A549 (cell line): ENCODE measurements around the gene SLC15A3. TPM values are rescaled to one million over a fixed set of nuclear protein-coding genes. Genes with fewer than 3 reads are reported as not detected.

ENCODE experiments used
- ATAC-seq, 2 experiments: fragments of 200-7000 bp in 1 of 2; fragments of >200 bp in 1 of 2; cut with Nextera tagmentation in 1 of 2; cut with Tn5 transposase in 1 of 2; 3 replicates each; pipeline versions ENCODE4 v1.8.0 to v1.9.1; 2018 to 2020; ENCODE audit warnings: mild to moderate bottlenecking in 1 of 2, moderate library complexity in 1 of 2
- CTCF ChIA-PET: fragments of 300-600 bp; sonication (Branson Sonifier 250); formaldehyde crosslinking; extraction: SDS; loops from one replicate; lab custom pipeline; 2021; ENCODE audit warnings: antibody characterized with exemption, inconsistent platforms; lab: Yijun Ruan, JAX
- POLR2A ChIA-PET: fragments of 350-600 bp; formaldehyde crosslinking; extraction: SDS; loops from one replicate; lab custom pipeline; 2021; ENCODE audit warnings: antibody characterized with exemption, inconsistent platforms; lab: Yijun Ruan, JAX
- DNase-seq, 2 experiments: peaks; one replicate each; pipeline versions ENCODE4 v3.0.0 to v3.0.0-alpha.2; 2011 to 2016; ENCODE audit warnings: low read depth in 1 of 2, low spot score in 1 of 2
- FAIRE-seq: peaks from 2 replicates; lab custom pipeline; 2011; peaks lifted over from hg19 to GRCh38; lab: Jason Lieb, UNC
- H3K27ac ChIP-seq, 2 experiments: fragments of >200 bp; sonication (Bioruptor Twin); formaldehyde crosslinking; 3 replicates each; pipeline ENCODE4 v1.5.1; 2016 to 2017
- H3K4me1 ChIP-seq: fragments of >200 bp; sonication (Bioruptor Twin); formaldehyde crosslinking; 3 replicates; pipeline ENCODE4 v1.6.1; 2016
- H3K4me2 ChIP-seq: fragments of >200 bp; sonication (Bioruptor Twin); formaldehyde crosslinking; 3 replicates; pipeline ENCODE4 v1.6.1; 2016
- H3K4me3 ChIP-seq: fragments of >200 bp; sonication (Bioruptor Twin); formaldehyde crosslinking; 3 replicates; pipeline ENCODE4 v1.5.1; 2016
- H3K9me3 ChIP-seq: fragments of >200 bp; sonication (Bioruptor Twin); formaldehyde crosslinking; 3 replicates; pipeline ENCODE4 v1.6.1; 2016
- CEBPB ChIP-seq, 2 experiments: fragments of >200 bp in 1 of 2; sonication (Bioruptor Twin) in 1 of 2; formaldehyde crosslinking in 1 of 2; IDR thresholded peaks; 2 replicates each; pipeline ENCODE4 v1.6.1; 2012 to 2016
- CHD2 ChIP-seq: fragments of 150-350 bp; IDR thresholded peaks from 2 replicates; pipeline ENCODE4 v1.6.1; 2014; ENCODE audit warnings: low read length; ENCODE audit not compliant: partially characterized antibody
- EHF ChIP-seq: fragments of 250-450 bp; sonication (Bioruptor Pico); IDR thresholded peaks from 2 replicates; pipeline ENCODE4 v1.5.0; 2020; ENCODE audit warnings: mild to moderate bottlenecking
- FOSB ChIP-seq: fragments of 250-450 bp; sonication (Bioruptor Pico); IDR thresholded peaks from 2 replicates; pipeline ENCODE4 v1.5.0; 2020; ENCODE audit warnings: mild to moderate bottlenecking, moderate library complexity
- HDAC2 ChIP-seq: fragments of 200-600 bp; sonication (generic); IDR thresholded peaks from 2 replicates; pipeline ENCODE4 v1.6.1; 2016
- JUNB ChIP-seq: fragments of >200 bp; sonication (Bioruptor Twin); formaldehyde crosslinking; IDR thresholded peaks from 2 replicates; pipeline ENCODE4 v1.6.1; 2016
- MAFK ChIP-seq: fragments of 450-650 bp; IDR thresholded peaks from 2 replicates; pipeline ENCODE4 v1.6.1; 2014; ENCODE audit not compliant: partially characterized antibody
- MAZ ChIP-seq: fragments of 150-350 bp; IDR thresholded peaks from 2 replicates; pipeline ENCODE4 v1.6.1; 2014; ENCODE audit warnings: antibody characterized with exemption, low read depth, low read length, borderline replicate concordance
- NFE2L2 ChIP-seq: fragments of 150-350 bp; conservative IDR thresholded peaks from 2 replicates; pipeline ENCODE4 v1.6.1; 2014; ENCODE audit warnings: low read length
- NPAS2 ChIP-seq: fragments of 250-450 bp; sonication (Bioruptor Pico); IDR thresholded peaks from 2 replicates; pipeline ENCODE4 v1.8.0; 2022; ENCODE audit warnings: mild to moderate bottlenecking, moderate library complexity, borderline replicate concordance
- NR3C1 ChIP-seq: fragments of >200 bp; sonication (Bioruptor Twin); formaldehyde crosslinking; IDR thresholded peaks from 3 replicates; pipeline ENCODE4 v1.6.1; 2017
- POLR2AphosphoS2 ChIP-seq: conservative IDR thresholded peaks from 2 replicates; pipeline ENCODE4 v1.6.1; 2012; ENCODE audit warnings: low read length, improper control_type of control experiment, inconsistent platforms
- RCOR1 ChIP-seq: fragments of 150-350 bp; IDR thresholded peaks from 2 replicates; pipeline ENCODE4 v1.6.1; 2014; ENCODE audit warnings: antibody characterized with exemption, low read length, low read depth
- SMC3 ChIP-seq: fragments of >200 bp; sonication (Bioruptor Twin); formaldehyde crosslinking; IDR thresholded peaks from 3 replicates; pipeline ENCODE4 v1.6.1; 2018; ENCODE audit warnings: inconsistent platforms
- SREBF2 ChIP-seq: fragments of 450-650 bp; IDR thresholded peaks from 2 replicates; pipeline ENCODE4 v1.6.1; 2014; ENCODE audit warnings: mild to moderate bottlenecking, moderate library complexity
- TFCP2L1 ChIP-seq: fragments of 250-450 bp; sonication (Bioruptor Pico); IDR thresholded peaks from 2 replicates; pipeline ENCODE4 v1.5.0; 2021; ENCODE audit warnings: mild to moderate bottlenecking
- ZNF302 ChIP-seq: fragments of 250-450 bp; sonication (Bioruptor Pico); IDR thresholded peaks from 2 replicates; pipeline ENCODE4 v1.9.0; 2021; ENCODE audit warnings: inconsistent platforms, mild to moderate bottlenecking, moderate library complexity
- WGBS: methylation state at CpG from one replicate; pipeline ENCODE4 v1.1.6; 2017; ENCODE audit errors: missing lambda C conversion rate; 5-methylcytosine and 5-hydroxymethylcytosine counted together
- polyA plus RNA-seq, 4 experiments: library from polyadenylated mRNA; depleted of rRNA in 3 of 4; stranded (reverse); fragments of >200 nt; fragmentation: RNase III in 1 of 4; extraction: RNeasy Plus Mini Kit Qiagen cat#74134 plus additional on column Dnase treatment in 1 of 4; gene quantifications; 2 replicates in 3 of 4; 3 replicates in 1 of 4; pipeline ENCODE4 v1.2.3, GENCODE V29; 2011 to 2017
- TF ChIP-seq, protein P1 (sequence below): fragments of 450-650 bp; IDR thresholded peaks from 2 replicates; pipeline ENCODE4 v1.6.1; 2014; ENCODE audit warnings: antibody characterized with exemption
- TF ChIP-seq, protein P2 (sequence below): fragments of >200 bp; sonication (Bioruptor Twin); formaldehyde crosslinking; IDR thresholded peaks from 2 replicates; pipeline ENCODE4 v1.6.1; 2016
- TF ChIP-seq, protein P3 (sequence below): IDR thresholded peaks from 2 replicates; pipeline ENCODE4 v1.6.1; 2012; ENCODE audit warnings: low read depth, borderline replicate concordance
- TF ChIP-seq, protein P4 (sequence below): IDR thresholded peaks from 2 replicates; pipeline ENCODE4 v1.6.1; 2012
- TF ChIP-seq, protein P5 (sequence below): fragments of 150-350 bp; IDR thresholded peaks from 2 replicates; pipeline ENCODE4 v1.6.1; 2014; ENCODE audit warnings: low read depth, mild to moderate bottlenecking, low read length
- TF ChIP-seq, protein P6 (sequence below): fragments of 250-450 bp; sonication (Bioruptor Pico); IDR thresholded peaks from 2 replicates; pipeline ENCODE4 v1.5.0; 2021; ENCODE audit warnings: mild to moderate bottlenecking, moderate library complexity, borderline replicate concordance

The SLC15A3 gene
- polyA plus RNA-seq, 2 of the 4 experiments (the other 2 are of a cell fraction), result not detected

DNA sequence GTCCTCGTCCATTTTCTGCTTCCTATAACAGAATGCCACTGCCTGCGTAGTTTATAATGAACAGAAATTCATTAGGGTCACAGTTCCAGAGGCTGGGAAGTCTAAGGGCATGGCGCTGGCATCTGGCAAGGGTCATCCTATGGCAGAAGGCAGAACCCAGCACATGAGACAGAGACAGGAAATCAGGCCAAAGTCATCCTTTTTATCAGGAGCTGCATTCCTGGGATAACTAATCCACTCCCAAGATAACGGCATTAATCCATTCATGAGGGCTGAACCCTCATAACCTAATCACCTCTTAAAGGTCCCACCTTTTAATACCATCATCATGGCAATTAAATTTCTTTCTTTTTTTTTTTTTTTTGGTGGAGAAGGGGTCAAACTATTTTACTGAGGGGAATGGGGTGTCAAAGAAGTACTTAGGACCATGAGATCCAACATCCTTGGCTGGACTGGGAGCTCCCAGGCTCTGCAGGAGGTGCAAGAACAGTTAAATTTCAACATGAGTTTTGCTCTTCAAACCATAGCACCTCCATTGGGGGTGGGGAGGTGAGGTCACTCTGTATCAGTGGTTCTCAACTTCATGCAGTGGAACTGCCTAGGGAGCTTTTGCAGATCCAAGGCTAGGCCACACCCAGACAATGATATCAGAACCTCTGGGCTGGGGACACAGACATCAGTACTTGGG lies 33.6 kb downstream of the SLC15A3 start:
- FAIRE-seq, result no peak
- Histone ChIP-seq H3K4me2 (peak overlapping the region; percentile 13), H3K4me1 (peaks cover 24% of the 10 kb centered on the region)

DNA sequence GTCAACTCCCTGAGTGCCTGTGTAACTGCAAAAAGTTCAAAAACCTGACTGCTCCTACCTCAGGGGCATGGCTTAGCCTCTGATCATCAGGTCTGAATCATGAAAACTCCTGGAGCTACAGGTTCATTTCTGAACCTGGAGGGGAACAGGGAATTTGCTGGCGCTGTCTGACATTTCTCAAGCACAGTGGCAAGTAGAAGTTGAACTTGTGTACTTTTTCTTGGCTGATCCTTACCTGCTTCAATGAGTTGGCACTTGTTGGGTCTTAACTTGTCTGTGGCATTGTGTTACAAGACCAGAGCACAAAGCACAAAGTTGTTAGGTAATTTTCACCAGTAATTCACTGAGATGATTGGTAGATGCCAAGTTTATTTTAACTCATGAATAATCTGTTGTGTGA lies 34.7 kb downstream of the SLC15A3 start:
- CTCF ChIA-PET, result no interaction called here
- no peak overlapping the region for H3K4me2 ChIP-seq
- WGBS, result 91% methylated on average over 1 of the region's 1 CpG
- TF ChIP-seq FOSB (CRISPR knock-in tag) (no peak), JUNB (no peak), HDAC2 (no peak), EHF (CRISPR knock-in tag) (no peak), MAZ (no peak), CEBPB (IDR thresholded peaks at IDR 0.05) (no peak), NPAS2 (CRISPR knock-in tag) (no peak), RCOR1 (no peak), NFE2L2 (no peak), TFCP2L1 (CRISPR knock-in tag) (no peak), SMC3 (no peak)
- TF ChIP-seq, protein P1, sequence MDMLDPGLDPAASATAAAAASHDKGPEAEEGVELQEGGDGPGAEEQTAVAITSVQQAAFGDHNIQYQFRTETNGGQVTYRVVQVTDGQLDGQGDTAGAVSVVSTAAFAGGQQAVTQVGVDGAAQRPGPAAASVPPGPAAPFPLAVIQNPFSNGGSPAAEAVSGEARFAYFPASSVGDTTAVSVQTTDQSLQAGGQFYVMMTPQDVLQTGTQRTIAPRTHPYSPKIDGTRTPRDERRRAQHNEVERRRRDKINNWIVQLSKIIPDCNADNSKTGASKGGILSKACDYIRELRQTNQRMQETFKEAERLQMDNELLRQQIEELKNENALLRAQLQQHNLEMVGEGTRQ, result no peak
- TF ChIP-seq, protein P2, sequence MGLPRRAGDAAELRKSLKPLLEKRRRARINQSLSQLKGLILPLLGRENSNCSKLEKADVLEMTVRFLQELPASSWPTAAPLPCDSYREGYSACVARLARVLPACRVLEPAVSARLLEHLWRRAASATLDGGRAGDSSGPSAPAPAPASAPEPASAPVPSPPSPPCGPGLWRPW, result no peak
- TF ChIP-seq, protein P3, sequence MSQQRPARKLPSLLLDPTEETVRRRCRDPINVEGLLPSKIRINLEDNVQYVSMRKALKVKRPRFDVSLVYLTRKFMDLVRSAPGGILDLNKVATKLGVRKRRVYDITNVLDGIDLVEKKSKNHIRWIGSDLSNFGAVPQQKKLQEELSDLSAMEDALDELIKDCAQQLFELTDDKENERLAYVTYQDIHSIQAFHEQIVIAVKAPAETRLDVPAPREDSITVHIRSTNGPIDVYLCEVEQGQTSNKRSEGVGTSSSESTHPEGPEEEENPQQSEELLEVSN, result no peak
- TF ChIP-seq, protein P4, sequence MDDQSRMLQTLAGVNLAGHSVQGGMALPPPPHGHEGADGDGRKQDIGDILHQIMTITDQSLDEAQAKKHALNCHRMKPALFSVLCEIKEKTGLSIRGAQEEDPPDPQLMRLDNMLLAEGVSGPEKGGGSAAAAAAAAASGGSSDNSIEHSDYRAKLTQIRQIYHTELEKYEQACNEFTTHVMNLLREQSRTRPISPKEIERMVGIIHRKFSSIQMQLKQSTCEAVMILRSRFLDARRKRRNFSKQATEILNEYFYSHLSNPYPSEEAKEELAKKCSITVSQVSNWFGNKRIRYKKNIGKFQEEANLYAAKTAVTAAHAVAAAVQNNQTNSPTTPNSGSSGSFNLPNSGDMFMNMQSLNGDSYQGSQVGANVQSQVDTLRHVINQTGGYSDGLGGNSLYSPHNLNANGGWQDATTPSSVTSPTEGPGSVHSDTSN, result no peak
- TF ChIP-seq, protein P5, sequence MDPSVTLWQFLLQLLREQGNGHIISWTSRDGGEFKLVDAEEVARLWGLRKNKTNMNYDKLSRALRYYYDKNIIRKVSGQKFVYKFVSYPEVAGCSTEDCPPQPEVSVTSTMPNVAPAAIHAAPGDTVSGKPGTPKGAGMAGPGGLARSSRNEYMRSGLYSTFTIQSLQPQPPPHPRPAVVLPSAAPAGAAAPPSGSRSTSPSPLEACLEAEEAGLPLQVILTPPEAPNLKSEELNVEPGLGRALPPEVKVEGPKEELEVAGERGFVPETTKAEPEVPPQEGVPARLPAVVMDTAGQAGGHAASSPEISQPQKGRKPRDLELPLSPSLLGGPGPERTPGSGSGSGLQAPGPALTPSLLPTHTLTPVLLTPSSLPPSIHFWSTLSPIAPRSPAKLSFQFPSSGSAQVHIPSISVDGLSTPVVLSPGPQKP, result no peak
- no peaks in the 10 kb centered on the region for H3K9me3 ChIP-seq
- DNase-seq (no peak), ATAC-seq (no peak), FAIRE-seq (no peak)
- H3K4me3 ChIP-seq, result no peak overlapping the region
- H3K4me1 ChIP-seq, result peaks cover 24% of the 10 kb centered on the region
- H3K27ac ChIP-seq, result no peak overlapping the region
- POLR2A ChIA-PET, result no interaction called here

More for the DNA sequence above, 33.6 kb downstream of the SLC15A3 start:
- Histone ChIP-seq H3K9me3 (no peaks in the 10 kb centered on the region), H3K27ac (no peak overlapping the region), H3K4me3 (no peak overlapping the region)
- CTCF ChIA-PET, result interaction anchor here (0.7 to 1.4 kb wide), 4 partner anchors 9 to 250 kb away, joined by 3 to 7 read pairs (median 4); no protein-coding TSS in a partner anchor
- ATAC-seq (no peak), DNase-seq (no peak)
- POLR2A ChIA-PET, result no interaction called here
- no peak for TF ChIP-seq CHD2
- no peak for TF ChIP-seq ZNF302
- no peak for TF ChIP-seq MAFK
- TF ChIP-seq, protein P4, result no peak
- TF ChIP-seq, protein P6, sequence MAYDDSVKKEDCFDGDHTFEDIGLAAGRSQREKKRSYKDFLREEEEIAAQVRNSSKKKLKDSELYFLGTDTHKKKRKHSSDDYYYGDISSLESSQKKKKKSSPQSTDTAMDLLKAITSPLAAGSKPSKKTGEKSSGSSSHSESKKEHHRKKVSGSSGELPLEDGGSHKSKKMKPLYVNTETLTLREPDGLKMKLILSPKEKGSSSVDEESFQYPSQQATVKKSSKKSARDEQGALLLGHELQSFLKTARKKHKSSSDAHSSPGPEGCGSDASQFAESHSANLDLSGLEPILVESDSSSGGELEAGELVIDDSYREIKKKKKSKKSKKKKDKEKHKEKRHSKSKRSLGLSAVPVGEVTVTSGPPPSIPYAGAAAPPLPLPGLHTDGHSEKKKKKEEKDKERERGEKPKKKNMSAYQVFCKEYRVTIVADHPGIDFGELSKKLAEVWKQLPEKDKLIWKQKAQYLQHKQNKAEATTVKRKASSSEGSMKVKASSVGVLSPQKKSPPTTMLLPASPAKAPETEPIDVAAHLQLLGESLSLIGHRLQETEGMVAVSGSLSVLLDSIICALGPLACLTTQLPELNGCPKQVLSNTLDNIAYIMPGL (CRISPR knock-in tag), result no peak
- TF ChIP-seq, protein P5, result no peak
- TF ChIP-seq SREBF2, result no peak
- no peak for TF ChIP-seq JUNB
- no peak for TF ChIP-seq FOSB (CRISPR knock-in tag)
- no peak for TF ChIP-seq NR3C1
- TF ChIP-seq POLR2AphosphoS2, result no peak
- TF ChIP-seq, protein P2, result no peak
- TF ChIP-seq, all 56 proteins: peak for 0
- whole genome bisulfite sequencing, result 86% methylated on average over 4 of the region's 4 CpGs
